ENCODE measurements around the gene LAMA5. TPM values are rescaled to one million over a fixed set of nuclear protein-coding genes. Genes with fewer than 3 reads are reported as not detected.

Gene LAMA5
- polyA plus RNA-seq, 10 donors: 38.4 to 86.0 (median 57.8) TPM

DNA sequence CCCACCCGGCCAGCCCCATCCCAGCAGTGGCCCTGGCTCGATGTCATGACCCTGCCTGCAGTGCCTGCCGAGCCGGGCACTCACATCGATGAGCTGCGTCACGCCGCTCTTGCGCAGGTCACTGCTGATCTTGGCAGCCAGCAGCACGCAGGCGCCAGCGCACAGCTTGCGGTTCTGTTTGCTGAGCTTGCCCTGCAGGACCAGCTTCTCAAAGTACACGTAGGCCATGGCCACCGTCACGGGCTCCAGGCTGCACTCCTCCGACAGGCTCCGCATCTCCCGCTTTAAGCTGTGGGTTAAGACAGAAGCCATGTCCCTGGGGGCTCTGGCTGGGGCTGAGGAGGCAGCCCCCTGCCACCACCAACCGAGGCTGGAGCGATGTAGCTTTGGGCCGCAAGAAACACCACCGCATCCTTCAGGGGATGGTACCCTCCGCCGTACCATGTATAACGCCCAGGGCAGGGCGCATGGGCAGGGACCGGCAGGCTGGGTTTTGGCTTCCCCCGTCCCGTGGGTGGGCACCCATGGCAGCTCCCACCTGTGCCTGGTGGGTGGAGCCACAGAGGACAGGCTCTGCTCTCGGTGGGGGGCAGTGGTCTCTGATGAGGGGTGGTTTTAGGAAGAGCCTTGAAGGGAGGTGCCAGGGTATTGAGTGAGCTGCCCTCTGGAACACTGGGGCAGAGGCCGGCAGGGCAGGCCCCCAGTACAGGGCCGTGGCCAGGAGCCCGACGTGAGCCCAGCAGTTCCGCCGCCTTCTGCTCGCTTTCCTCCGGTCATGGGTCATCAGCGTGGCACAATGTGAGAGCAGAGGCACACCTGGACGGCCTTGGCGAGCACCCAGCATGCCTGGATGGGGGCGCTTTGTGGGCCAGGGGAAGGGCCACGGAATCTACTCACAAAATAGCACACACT lies 24.3 kb upstream of the LAMA5 start:
- no peak for DNase-seq

DNA sequence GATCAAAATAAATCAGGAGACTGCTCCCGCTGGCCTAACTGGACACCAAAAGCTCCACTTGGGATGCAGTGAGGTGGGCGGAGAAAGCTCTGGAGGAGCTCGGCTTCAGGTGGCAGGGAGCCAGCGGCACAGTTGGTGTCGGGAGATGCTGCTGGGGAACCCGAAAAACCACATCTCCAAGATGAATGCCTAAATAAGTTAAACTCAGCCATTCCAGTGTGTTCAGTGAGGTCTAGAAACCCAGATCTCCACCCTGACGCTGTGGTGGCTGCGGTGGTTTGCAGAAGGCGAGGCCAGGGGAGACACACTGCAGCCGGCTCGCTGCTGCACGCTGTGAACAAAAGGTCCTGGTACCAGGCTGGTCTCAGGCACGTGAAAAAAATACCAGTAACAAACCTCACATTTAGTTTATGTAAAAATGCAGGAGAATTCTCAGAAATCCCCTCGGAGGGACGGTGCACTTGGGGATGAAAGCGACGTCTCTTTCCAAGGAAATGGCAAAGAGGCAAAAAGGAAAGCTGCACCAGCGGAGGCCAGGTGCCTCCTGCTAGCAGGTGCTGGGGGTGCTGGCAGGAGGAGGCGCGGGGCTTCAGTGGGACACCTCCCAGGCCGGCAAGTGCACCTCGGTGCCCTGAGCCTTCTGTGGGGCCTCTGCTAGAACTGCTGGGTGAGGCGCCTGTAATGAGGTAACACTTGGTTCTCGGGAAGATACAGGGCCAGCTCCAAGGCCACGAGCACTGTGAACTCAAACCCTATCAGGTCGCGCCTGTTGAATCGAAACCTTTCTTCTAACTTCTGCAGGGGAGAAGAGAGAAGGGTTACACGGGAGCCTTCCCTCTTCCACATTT lies 23.4 kb upstream of the LAMA5 start:
- DNase-seq: no peak

DNA sequence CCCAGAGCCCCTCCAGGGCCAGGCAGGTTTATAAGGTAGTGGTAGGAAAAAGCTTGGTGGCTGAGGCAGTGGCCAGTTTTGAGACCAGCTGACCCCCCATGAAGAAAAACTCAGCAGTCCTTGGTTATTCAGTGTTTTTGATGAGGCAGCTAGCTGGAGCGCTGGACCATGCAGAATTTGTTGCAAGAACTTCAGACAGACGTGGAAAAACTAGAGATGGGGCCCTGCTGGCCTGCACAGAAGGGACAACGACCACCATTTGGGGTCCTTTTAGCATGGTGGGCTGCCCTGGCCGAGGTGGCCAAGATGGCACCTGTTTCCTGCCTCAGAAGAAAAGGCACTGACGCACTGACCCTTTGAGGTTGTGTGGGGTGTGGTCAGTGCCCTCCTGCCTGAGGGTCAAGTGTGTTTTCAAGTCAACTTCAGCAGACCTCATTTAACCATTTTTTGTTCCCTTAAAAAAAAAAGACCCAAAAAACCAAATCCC lies 22.5 kb upstream of the LAMA5 start:
- DNase-seq: no peak

DNA sequence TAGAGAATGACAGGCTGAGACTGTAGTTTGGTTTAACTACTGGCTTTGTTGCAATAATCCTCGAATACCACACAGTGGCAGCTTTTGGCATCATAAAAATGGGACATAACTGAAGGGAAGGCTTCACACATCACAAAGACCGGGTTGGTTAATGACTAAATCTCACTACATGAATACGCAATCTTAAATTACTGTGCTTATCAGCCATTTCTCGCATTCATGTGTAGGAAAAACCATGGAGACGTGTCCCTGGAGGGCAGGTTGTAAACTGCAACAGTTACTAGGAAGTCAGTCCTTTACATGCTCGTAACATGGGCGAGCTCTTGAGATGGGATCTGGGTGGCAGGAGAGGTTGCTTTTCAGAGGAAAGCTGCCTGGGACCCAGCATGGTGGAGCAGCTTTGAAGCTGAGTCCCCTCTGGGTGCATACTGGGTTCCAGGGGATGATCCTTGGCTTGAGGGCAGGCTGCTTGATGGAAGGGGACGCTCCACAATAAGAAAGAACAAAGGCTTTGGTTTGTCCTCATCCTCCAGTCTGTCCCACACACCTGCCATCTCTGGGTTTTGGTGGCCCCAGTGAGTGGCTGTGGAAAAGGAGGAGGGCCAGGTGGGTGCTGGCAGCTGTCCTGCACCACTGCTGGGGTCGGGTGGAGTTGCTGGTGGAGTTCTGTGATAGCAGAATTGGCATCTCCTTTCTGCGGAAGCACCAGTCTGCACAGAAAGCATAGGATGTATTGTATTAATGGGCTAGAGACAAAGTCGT lies 21.9 kb upstream of the LAMA5 start:
- DNase-seq: no peak

DNA sequence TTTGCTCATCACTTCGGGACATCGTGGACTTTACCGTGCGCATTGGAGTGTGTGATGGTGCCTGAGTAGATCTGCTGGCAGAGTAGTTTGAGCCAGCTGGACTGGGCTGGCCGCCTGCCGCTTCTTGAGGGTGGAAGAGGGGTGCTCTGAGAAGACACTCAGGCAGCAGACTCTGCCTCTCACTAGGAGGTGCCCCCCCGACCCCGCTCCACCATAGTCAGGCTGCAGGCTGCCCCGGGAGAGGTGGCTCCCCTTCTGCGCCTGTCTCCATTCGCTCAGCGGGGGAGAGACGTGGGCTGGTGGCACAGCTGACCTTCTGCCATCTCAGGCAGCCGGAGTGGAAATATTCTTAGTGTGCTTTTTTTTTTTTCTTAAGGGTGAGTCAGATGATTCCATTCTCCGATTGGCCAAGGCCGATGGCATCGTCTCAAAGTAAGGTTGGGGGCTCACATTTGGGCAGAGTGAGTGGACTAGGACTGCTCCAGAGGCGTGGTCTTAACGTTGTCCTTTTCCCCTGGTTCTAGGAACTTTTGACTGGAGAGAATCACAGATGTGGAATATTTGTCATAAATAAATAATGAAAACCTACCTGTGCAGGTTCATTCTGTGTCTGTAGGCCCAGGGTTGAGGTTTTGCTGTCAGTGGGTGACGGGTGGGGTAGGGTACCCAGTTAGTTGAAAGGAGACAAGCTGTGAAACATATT lies 21.0 kb upstream of the LAMA5 start:
- DNase-seq: no peak

DNA sequence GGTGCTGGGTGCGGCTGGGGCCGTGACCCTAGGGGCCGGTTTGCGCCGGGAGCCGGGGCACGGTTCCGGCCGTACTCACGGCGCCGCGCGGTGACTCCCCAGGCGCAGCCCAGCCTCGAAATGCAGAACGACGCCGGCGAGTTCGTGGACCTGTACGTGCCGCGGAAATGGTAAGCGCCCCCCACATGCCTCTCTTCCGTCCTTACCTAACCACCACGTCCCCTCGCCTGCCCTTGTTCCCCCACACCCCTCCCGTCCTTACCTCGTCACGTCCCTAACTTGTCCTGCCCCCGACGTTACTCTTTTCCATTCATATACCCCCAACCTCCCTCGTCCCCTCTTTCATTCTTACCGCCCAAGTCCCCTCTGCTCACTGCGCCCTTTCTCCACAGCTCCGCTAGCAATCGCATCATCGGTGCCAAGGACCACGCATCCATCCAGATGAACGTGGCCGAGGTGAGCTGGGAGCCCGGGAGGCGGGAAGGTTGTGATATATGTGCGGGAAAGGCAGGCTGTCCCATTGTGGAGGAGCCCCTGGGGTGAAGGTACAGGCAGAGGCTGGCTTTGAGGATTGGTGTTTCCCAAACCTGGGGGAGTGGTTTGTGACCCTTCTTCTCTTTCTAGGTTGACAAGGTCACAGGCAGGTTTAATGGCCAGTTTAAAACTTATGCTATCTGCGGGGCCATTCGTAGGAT lies 20.3 kb upstream of the LAMA5 start:
- DNase-seq: no peak

DNA sequence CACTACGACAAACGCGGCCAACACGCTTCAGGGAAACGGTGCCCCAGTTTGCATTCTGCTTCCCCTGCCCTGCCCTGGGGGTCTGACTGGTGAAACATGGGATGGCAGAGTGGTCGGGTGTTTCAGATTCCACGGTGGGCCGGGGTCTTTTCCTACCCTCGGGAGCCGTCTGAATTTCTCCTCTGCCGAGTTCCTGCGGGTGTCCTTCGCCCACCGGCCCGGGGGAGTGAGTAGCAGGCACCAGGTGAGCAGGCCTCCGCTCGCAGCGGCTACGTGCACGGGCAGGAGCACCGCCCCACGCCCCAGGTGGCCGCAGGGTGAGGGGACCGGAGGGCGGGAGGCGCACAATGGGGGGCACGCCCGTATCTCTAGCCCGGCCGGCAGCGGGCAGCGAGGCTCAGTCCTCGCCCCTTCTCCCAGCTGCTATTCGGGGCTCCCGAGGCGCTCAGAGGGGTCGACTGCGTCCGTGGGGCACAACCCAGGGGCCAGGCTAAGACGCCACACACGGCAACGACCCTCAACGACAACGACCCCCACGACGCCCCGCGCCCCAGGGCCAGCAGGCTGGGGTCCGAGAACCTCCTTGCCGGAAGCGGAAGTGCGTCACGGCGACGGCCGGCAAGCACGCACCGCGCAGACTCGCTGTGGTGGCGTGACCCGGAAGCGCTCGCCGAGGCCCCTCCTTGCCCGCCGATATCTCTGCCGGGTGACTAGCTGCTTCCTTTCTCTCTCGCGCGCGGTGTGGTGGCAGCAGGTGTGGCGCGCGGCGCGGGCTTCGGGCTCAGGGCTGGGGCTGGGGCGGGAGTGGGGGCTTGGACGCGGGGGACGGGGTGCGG lies 19.5 kb upstream of the LAMA5 start, which contains the start of gene RPS21:
RPS21 (plus strand) TSS at position 721 of the 836 bp plus-strand sequence. CDS start 236 bp downstream, outside the sequence.
- peak; percentile 91 to 97 (median 94) for DNase-seq

DNA sequence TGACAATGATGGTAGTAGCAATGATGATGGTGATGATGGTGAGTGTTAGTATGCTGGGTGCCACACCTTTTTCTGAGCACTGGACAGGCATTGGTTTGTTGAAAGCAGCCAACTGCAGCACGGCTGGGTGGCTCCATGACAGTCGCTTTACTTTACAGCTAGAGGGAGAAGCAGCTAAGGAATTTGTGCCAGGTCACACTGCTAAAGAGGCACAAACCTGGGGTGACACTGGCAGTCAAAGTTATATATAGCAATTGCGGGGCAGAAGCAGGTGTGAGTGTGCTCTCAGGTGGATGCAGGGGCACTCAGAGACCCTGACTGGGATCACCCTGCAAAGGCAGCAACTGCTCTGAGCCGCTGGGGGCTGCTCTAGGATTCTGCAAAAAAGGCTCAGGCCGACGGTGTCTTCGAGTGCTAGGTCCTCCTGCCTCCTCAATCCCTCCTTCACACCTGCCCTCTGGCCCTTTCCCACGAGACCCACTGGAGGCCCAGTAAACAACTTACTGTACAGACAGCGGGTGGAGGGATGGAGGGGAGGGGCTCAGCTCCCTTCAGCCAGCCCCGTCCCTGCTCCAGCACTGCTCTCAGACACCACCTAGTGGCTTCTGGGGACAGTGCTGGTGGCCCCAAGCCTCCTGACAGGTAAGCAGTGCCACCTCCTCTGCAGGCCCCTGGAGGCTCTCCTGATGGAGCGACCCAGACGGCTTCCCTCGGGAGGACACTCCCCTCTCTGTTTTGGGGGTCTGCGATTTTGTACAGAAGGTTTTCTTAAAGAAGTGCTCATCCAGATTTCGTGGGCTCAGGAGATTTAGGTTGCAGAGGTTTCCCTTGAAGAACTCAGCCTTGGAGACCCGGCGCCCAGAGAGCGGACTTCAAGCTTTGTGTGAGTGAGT lies 15.4 kb upstream of the LAMA5 start:
- DNase-seq: peak in 2 of 3 donors; percentile 74 to 83

DNA sequence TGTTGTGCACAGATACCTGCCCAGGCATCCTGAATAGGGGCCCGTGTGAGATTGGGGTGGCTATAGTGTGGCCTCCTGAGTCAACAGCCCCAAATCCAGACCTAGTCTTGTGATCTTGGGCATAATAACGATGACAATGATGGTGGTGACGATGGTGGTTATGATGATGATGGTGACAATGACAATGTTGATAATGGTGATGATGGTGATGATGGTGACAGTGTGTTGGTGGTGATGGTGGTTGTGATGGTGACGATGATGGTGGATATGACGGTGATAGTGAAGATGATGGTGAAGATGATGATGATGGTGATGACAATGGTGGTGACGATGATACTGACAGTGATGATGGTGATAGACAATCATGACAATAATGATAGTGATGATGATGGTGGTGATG lies 14.7 kb upstream of the LAMA5 start:
- DNase-seq: no peak

DNA sequence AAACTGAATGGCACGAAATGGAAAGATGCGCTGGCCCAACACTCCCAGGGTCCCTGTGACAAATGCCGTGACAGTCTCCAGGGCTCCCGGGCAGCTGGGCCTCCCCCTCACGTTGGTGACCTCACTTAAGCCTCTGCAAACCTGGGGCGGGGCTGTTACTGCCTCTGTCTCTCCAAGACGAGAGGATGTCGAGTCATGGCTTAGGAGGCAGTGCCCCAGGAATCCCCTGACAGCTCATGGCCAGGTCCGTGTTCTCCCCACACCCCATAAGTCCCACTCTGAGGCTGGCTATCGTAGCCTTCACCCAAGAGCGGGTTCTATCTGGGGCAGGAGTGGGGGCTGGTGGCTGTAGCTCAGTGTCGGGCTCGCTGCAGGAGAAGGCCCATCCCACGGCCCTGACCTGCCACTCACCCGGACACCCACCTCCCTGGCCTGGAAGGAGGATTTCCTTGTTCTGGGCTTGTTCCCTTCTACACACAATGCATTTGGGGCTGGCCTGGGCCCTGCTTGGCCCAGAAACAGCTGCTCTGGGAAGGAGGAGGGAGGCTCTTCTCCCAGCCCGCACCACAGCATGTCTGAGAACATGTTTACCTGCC lies 14.2 kb upstream of the LAMA5 start:
- no peak for DNase-seq

DNA sequence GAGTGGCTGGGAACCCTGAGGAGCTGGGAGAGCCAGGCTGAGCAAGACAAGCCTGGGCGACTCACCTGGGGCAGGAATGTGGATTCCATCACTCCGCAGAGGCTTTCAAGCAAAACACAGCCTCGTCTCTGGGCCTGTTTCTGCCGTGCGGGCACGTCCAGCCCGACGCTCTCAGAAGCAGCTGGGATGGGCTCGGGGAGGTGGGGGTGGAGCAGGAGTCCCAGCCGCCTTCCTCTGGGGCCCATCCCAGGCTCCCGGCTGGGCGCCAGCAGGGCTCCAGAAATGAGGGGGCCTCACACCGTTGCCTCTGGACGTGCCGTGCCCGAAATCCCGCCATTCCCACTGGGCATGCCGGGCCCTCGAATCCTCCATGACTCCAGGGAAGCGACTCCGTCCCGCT lies 11.1 kb upstream of the LAMA5 start:
- DNase-seq: no peak

DNA sequence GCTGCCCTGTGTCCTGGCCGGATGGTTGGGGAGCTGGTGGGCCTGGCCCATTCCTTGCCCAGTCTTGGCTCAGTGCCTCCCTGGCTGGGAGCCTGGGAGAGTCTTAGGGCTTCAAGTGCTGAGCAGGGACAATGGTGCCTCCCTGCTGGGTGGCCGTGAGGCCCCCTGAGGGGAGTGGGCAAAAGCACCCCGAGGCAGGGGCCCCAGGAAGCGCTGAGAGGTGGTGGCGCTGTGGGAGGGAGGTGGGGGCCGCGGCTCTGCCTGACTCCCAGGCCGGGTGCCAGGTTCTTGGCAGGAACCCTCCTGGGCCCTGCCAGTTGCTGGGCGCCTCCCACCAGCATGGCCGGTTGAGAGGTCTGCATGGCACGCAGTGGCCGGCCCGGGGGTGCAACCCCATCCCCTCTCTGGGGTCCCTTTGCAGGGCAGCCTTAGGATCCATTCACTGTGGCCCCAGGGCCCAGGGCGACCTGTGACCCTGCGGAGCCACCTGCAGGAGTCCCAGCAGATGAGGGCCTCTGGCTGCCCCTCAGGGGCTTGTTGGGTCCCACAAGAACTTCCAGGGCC lies 10.6 kb upstream of the LAMA5 start:
- no peak for DNase-seq

DNA sequence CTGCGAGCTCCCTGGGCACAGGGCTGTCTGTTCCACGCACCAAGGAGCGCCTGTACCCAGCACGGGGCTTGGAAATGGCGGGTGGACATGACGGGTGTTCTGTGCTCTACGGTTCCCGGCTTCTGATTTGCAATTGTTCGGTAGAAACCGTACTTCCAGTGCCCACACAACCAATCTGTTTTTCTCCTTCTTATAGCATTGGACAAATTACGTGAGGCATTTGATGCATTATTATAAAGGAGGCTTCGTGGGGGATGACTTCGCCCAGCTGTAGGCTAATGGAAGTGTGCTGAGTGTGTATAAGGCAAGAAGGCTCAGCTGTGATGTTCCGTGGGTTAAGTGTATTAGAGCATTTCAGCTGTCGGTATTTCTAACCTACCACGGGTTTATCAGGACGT lies 10.0 kb upstream of the LAMA5 start:
- DNase-seq: no peak

DNA sequence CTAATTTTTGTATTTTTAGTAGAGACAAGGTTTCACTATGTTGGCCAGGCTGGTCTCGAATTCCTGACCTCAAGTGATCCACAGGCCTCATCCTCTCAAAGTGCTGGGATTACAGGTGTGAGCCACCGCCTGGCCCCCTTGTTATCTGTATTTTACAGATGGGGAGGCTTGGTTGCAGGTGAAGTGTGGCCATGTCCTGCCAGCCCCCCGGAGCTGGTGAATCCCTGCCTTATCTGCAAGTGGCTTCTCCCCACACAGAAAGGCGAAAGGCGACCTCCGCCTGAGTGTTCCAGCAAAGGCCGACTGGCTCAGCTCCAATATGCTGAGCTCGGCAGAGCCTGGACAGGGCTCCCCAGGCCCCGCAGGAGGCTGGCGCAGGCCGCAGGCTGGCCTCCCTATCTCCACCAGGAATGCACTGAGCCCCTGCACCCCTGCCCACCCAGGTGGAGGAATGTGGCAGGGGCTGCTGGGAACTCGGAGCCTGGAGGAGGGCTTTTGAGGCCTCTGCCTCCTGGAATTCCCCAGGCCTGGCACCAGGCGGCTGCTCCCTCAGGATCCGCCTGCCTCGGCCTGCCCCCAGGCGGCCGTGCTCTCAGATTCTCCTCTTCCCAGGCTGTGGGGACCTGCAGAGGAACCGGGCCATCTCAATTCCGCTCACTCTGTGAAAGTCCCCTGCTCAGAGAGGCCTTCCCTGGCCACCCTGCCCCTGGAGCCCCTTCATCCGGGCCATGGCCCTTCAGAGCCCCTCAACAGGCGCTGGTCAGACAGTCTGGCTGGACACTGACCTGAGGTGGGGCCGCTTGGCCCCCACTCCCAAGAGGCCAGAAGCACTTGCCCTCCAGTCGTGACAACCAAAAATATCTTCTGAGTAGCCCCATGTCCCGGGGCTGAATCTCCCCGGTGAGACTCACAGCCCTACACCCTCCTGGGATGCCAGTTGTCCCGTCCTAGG lies 9.3 kb upstream of the LAMA5 start:
- DNase-seq: peak in 1 of 3 donors; percentile 60

DNA sequence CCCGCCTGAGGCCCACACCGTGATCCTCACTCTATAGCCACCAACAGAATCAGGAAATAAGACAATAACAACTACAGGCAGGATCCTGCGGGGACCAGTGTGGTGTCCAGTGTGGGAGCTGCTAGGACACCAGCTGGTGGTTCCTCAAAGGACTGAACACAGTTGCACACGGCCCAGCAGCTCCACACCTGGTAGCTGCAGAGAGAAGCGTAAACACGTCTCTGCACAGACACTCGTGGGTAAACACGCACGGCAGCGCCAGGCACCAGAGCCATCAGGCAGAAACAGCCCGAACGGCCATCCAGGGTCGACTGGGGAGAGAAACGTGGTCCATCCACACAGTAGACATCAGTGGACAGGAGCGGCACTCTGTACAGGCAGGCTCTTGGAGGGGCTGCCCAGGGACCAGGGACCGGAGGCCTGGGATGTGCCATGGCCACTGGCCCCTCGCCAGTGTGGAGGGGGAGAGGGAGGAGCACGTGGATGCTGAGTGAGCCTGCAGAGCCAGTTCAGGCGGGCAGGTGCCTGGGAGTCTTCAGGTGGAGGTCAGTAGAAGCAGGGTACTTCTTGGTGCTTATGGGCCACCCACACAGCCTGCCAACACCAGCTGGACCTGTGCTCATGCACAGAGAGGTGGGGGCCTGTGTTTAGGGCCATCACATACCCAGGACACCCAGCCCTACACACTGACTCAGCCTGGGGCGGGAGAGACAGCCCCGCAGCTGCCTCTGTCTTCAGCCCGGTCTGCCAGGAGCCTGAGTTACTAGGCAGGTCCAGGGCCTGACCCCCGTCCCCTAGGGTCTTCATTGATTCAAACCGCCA lies 7.4 kb upstream of the LAMA5 start:
- DNase-seq: no peak
